Common myeloid progenitor, CD34-positive (primary cell): ENCODE measurements around the gene RSPH1.
A peak's percentile ranks its signal among the peaks of the same experiment; 100 is the strongest.

Experiments used
- CTCF ChIA-PET: fragments of 350-600 bp; sonication (Branson Sonifier 250); formaldehyde crosslinking; loops from one replicate; lab custom pipeline; 2021; ENCODE audit warnings: antibody characterized with exemption; lab: Charles Lee
- POLR2A ChIA-PET: fragments of 350-600 bp; sonication (Branson Sonifier 250); formaldehyde crosslinking; loops from one replicate; lab custom pipeline; 2021; ENCODE audit warnings: antibody characterized with exemption; lab: Charles Lee
- DNase-seq, 3 donors: peaks; one replicate each; pipeline versions ENCODE4 v3.0.0 to v3.0.0-alpha.2; 2013
- H3K27ac ChIP-seq, 2 experiments: 1 replicate in 1 of 2; 2 replicates in 1 of 2; pipeline ENCODE4 v1.7.0; 2013; ENCODE audit warnings: inconsistent platforms in 2 of 2, low read length in 2 of 2, mild to moderate bottlenecking in 2 of 2, low read depth in 1 of 2, moderate library complexity in 1 of 2; ENCODE audit not compliant: severe bottlenecking in 2 of 2, insufficient read depth in 1 of 2, poor library complexity in 1 of 2
- H3K27me3 ChIP-seq, 5 experiments: replicated peaks in 2 of 5; 1 replicate in 3 of 5; 2 replicates in 2 of 5; pipeline versions ENCODE4 v1.6.1 to v1.7.0; 2013; ENCODE audit warnings: low read length in 4 of 5, mild to moderate bottlenecking in 2 of 5, moderate library complexity in 2 of 5, inconsistent platforms in 1 of 5; ENCODE audit not compliant: insufficient read depth in 5 of 5, control insufficient read depth in 4 of 5
- H3K36me3 ChIP-seq, 4 experiments: 1 replicate in 2 of 4; 2 replicates in 2 of 4; pipeline versions ENCODE4 v1.6.1 to v1.7.0; 2013; ENCODE audit warnings: low read length in 3 of 4, control low read depth in 1 of 4, mild to moderate bottlenecking in 1 of 4; ENCODE audit not compliant: control insufficient read depth in 4 of 4, insufficient read depth in 4 of 4
- H3K4me1 ChIP-seq, 4 experiments: 1 replicate in 3 of 4; 2 replicates in 1 of 4; pipeline versions ENCODE4 v1.6.1 to v1.7.1; 2013; ENCODE audit warnings: low read length in 3 of 4, mild to moderate bottlenecking in 3 of 4, control low read depth in 1 of 4, inconsistent platforms in 1 of 4, moderate library complexity in 1 of 4; ENCODE audit not compliant: control insufficient read depth in 4 of 4, insufficient read depth in 4 of 4; ENCODE audit errors: control extremely low read depth in 1 of 4
- H3K4me3 ChIP-seq, 7 experiments: 1 replicate in 4 of 7; 2 replicates in 3 of 7; pipeline versions ENCODE4 v1.5.1 to v1.7.0; 2013; ENCODE audit warnings: mild to moderate bottlenecking in 7 of 7, low read length in 6 of 7, moderate library complexity in 6 of 7, inconsistent platforms in 2 of 7, low read depth in 2 of 7, control low read depth in 1 of 7; ENCODE audit not compliant: insufficient read depth in 4 of 7, control insufficient read depth in 1 of 7; ENCODE audit errors: extremely low read depth in 1 of 7
- H3K9me3 ChIP-seq, 5 experiments: 1 replicate in 4 of 5; 2 replicates in 1 of 5; pipeline versions ENCODE4 v1.6.1 to v1.7.1; 2013; ENCODE audit warnings: low read length in 4 of 5, mild to moderate bottlenecking in 2 of 5, inconsistent platforms in 1 of 5, low read depth in 1 of 5, moderate library complexity in 1 of 5; ENCODE audit not compliant: control insufficient read depth in 4 of 5, insufficient read depth in 2 of 5; ENCODE audit errors: control extremely low read depth in 1 of 5
- WGBS: methylation state at CpG from one replicate; pipeline ENCODE4 v1.1.5; 2013; ENCODE audit not compliant: insufficient coverage; 5-methylcytosine and 5-hydroxymethylcytosine counted together

RSPH1 gene

DNA sequence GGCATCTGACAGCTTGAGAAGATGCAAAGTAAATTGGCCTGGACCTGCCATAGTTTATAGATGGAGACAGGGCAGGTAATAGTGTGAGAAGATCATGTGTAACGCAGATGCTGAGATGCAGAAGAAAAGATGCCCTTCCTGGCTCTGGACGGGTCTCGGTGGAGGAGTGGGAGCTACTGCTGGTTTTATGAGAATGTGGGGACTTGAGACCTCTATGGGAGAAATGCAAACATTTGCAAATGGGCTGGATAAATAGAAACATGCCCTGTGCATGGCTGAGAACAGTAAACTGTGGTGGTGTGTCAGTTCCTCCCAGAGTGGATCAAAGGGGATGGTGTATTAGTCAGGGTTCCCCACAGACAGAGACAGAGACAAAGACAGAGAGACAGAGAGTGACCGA lies 70.4 kb downstream of the RSPH1 start:
- Histone ChIP-seq H3K9me3 (peaks cover 0 to 9% (median 3%) of the 10 kb centered on the region in 5 experiments), H3K36me3 (no peaks in the 10 kb centered on the region), H3K27me3 (peaks cover 0 to 16% (median 0%) of the 10 kb centered on the region in 5 experiments), H3K27ac (no peak overlapping the region), H3K4me1 (peaks cover 22 to 45% (median 34%) of the 10 kb centered on the region in 4 experiments), H3K4me3 (peak overlapping the region in 2 of 7 experiments; percentile 23 to 55)
- POLR2A ChIA-PET: interaction anchor here (1.1 kb wide), 1 partner anchor 38 kb away, joined by 3 read pairs; no protein-coding TSS in a partner anchor
- WGBS: 17% methylated on average over 4 of the region's 4 CpGs
- CTCF ChIA-PET: interaction anchor here (1.1 to 1.9 kb wide), 4 partner anchors 11 to 57 kb away, joined by 3 to 7 read pairs (median 4); no protein-coding TSS in a partner anchor
- peak in 1 of 3 donors; percentile 29 for DNase-seq

DNA sequence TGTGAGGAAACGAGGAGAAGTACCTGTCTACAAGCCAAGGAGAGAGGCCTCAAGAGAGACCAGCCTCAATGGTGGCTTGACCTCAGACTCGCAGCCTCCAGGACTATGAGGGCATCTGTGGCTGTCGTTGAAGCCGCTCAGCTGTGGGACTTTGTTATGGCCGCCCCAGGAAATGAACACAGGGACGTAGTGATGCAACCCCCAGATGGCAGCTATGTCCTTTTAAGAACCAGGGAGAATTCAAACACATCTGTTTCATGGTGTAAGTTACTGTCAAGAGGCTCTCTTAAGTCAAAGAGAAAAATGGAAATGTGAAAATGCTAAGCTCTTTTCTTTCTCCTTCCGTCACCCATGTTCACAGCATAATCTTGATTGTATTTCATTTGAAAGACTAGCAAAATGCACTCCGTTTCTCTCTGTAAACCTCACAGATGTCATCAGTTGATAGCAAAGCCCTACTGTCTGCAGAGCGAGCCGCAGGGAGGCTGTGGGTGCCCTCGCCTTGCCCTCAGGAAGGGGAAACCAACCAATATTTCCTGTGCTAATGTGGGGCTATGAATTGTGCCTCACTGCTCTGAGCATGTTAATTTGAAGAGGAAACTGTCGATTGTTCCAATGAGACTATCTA lies 71.0 kb downstream of the RSPH1 start:
- POLR2A ChIA-PET: interaction anchor here (1.1 kb wide), 1 partner anchor 38 kb away, joined by 3 read pairs; no protein-coding TSS in a partner anchor
- peak; percentile 73 to 96 (median 92) for DNase-seq
- H3K36me3 ChIP-seq: no peaks in the 10 kb centered on the region
- peaks cover 0 to 11% (median 3%) of the 10 kb centered on the region in 5 experiments for H3K9me3 ChIP-seq
- CTCF ChIA-PET: interaction anchor here (1.1 to 1.9 kb wide), 4 partner anchors 12 to 57 kb away, joined by 3 to 7 read pairs (median 4); no protein-coding TSS in a partner anchor
- peaks cover 0 to 16% (median 0%) of the 10 kb centered on the region in 5 experiments for H3K27me3 ChIP-seq
- H3K4me3 ChIP-seq: peak overlapping the region in 4 of 7 experiments; percentile 10 to 55 (median 30)
- H3K27ac ChIP-seq: peak overlapping the region in 1 of 2 experiments; percentile 2
- peaks cover 22 to 45% (median 34%) of the 10 kb centered on the region in 4 experiments for H3K4me1 ChIP-seq
- WGBS: 2% methylated on average over 11 of the region's 12 CpGs

DNA sequence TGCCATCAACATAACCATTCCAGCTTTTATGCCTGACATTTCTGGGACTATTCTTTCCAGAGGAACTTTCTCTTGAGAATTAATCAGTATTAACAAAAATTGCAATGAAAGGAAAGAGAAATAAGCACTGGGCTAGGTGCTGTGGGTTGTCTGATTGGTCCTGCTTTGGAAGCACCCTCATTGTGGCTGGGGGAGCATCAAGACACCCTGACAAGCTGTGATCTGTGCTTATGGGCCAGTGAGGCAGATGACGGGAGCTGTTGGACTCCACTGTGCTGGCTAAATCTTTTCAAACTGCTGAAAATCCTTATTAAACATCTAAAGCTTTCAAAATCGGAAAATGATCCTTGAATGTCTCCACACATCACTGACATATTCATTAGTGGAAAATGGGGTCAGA lies 72.3 kb downstream of the RSPH1 start:
- H3K27ac ChIP-seq: no peak overlapping the region
- peaks cover 0 to 11% (median 5%) of the 10 kb centered on the region in 5 experiments for H3K9me3 ChIP-seq
- peaks cover 0 to 15% (median 0%) of the 10 kb centered on the region in 5 experiments for H3K27me3 ChIP-seq
- no peak overlapping the region for H3K4me3 ChIP-seq
- 83% methylated on average over 1 of the region's 2 CpGs for WGBS
- no peak for DNase-seq
- peaks cover 22 to 45% (median 34%) of the 10 kb centered on the region in 4 experiments for H3K4me1 ChIP-seq
- no peaks in the 10 kb centered on the region for H3K36me3 ChIP-seq
- ChIA-PET POLR2A (no interaction called here), CTCF (interaction anchor here (0.6 to 1.6 kb wide), 4 partner anchors 23 to 88 kb away, joined by 3 to 4 read pairs (median 3); no protein-coding TSS in a partner anchor)

DNA sequence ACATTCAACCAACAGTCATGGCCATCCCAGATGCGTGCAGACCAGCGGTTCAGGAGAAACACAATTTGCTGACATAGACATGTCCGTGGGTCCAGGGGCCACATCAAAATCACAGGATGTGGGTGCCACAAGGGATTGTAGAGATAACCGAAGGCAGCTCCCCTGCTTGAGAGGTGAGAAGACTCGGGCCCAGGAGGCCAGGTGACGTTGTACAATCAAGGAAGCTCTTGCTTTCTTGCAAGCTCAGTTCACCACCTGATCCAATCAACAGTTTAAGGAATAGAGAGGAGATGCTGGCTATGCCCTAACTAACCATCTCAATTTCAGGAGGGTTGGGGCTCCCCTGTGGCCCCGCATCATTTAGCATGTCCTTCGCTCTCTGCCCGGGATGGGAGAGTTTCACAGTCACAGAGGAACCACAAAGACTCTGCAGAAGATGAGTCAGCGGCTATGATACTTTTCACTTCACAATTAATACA lies 72.8 kb downstream of the RSPH1 start:
- peak in 2 of 3 donors; percentile 63 to 74 for DNase-seq
- Histone ChIP-seq H3K27ac (no peak overlapping the region), H3K9me3 (peaks cover 0 to 11% (median 5%) of the 10 kb centered on the region in 5 experiments), H3K4me3 (no peak overlapping the region), H3K27me3 (peaks cover 0 to 12% (median 0%) of the 10 kb centered on the region in 5 experiments), H3K4me1 (peaks cover 22 to 45% (median 34%) of the 10 kb centered on the region in 4 experiments), H3K36me3 (no peaks in the 10 kb centered on the region)
- POLR2A ChIA-PET: no interaction called here
- WGBS: 38% methylated on average over 4 of the region's 10 CpGs
- CTCF ChIA-PET: interaction anchor here (0.6 to 1.6 kb wide), 4 partner anchors 22 to 85 kb away, joined by 3 to 4 read pairs (median 4); no protein-coding TSS in a partner anchor
